Measurements from ENCODE around the gene TTR. TPM values are rescaled to one million over a fixed set of nuclear protein-coding genes. Genes with fewer than 3 reads are reported as not detected.

The TTR gene
- total RNA-seq (0.27 TPM), polyA plus RNA-seq (ENCODE audit: insufficient read depth in 1 of 8, insufficient read length in 8 of 8, low replicate concordance in 1 of 8) (10 to 100 TPM in 2 of 8 donors, 1 to 10 TPM in 1, under 1 TPM in 3, not detected in 2; 0.24 to 15.8 (median 4.1) TPM)
- long read RNA-seq, donor 1 = 0 reads
- long read RNA-seq, donor 2 = 0 reads
- long read RNA-seq, donor 3 = 0 reads
- long read RNA-seq, donor 4, partial matches to known transcripts = 0 of 1 reads
- long read RNA-seq, donor 4, other reads (novel, unspliced or antisense) = 0 of 1 reads
- long read RNA-seq, donor 5 = 0 reads
- long read RNA-seq, donor 6, transcript TTR-201 (4 exons, 957 nt) = major isoform, 7 of 8 reads
- long read RNA-seq, donor 6, partial matches to known transcripts = 0 of 8 reads
- long read RNA-seq, donor 6, other reads (novel, unspliced or antisense) = 0 of 8 reads
- long read RNA-seq, donor 7 = 0 reads
- long read RNA-seq, donor 8 = 0 reads
- long read RNA-seq, donor 9, transcript TTR-201 (4 exons, 957 nt) = major isoform, 7 of 13 reads
- long read RNA-seq, donor 9, partial matches to known transcripts = 5 of 13 reads
- long read RNA-seq, donor 9, other reads (novel, unspliced or antisense) = 0 of 13 reads
- long read RNA-seq, donor 10 = 0 reads
- long read RNA-seq, donor 11, partial matches to known transcripts = 0 of 3 reads
- long read RNA-seq, donor 11, other reads (novel, unspliced or antisense) = 0 of 3 reads

DNA sequence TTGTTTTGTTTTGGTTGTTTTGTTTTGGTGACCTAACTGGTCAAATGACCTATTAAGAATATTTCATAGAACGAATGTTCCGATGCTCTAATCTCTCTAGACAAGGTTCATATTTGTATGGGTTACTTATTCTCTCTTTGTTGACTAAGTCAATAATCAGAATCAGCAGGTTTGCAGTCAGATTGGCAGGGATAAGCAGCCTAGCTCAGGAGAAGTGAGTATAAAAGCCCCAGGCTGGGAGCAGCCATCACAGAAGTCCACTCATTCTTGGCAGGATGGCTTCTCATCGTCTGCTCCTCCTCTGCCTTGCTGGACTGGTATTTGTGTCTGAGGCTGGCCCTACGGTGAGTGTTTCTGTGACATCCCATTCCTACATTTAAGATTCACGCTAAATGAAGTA, at the start of gene TTR:
TTR (plus strand) TSS at position 250 of the 400 bp plus-strand sequence; CDS start at position 276, 26 bp downstream.
- Histone ChIP-seq H3K9me3 (replicated peaks; ENCODE audit: control insufficient read depth, low read depth, low read length) (no peaks in the 10 kb centered on the region), H3K27me3 (ENCODE audit: control insufficient read depth, insufficient read depth, low read length) (no peaks in the 10 kb centered on the region), H3K27ac (ENCODE audit: low read length) (no peak within 1 kb of the TSS), H3K4me1 (ENCODE audit: control insufficient read depth, insufficient read depth, low read length) (no peaks in the 10 kb centered on the region), H3K4me3 (ENCODE audit: low read length) (no peak within 1 kb of the TSS), H3K36me3 (ENCODE audit: control insufficient read depth, insufficient read depth, low read length) (no peaks in the 10 kb centered on the region)
- WGBS (ENCODE audit: insufficient coverage) = 60% methylated on average over 1 of the region's 5 CpGs
- DNase-seq = no peak

- no peak overlapping the region for H3K27ac ChIP-seq (ENCODE audit: low read length)
- H3K36me3 ChIP-seq (ENCODE audit: control insufficient read depth, insufficient read depth, low read length) = no peaks in the 10 kb centered on the region
- H3K9me3 ChIP-seq (replicated peaks; ENCODE audit: control insufficient read depth, low read depth, low read length) = no peaks in the 10 kb centered on the region
- no peak for DNase-seq
- H3K4me3 ChIP-seq (ENCODE audit: low read length) = no peak overlapping the region
- no peaks in the 10 kb centered on the region for H3K4me1 ChIP-seq (ENCODE audit: control insufficient read depth, insufficient read depth, low read length)
- H3K27me3 ChIP-seq (ENCODE audit: control insufficient read depth, insufficient read depth, low read length) = no peaks in the 10 kb centered on the region
- WGBS (ENCODE audit: insufficient coverage) = 53% methylated on average over 2 of the region's 2 CpGs
Observed at GRCh38 chr18:31546476-31546875, 45.2 kb upstream of the TTR start.

DNA sequence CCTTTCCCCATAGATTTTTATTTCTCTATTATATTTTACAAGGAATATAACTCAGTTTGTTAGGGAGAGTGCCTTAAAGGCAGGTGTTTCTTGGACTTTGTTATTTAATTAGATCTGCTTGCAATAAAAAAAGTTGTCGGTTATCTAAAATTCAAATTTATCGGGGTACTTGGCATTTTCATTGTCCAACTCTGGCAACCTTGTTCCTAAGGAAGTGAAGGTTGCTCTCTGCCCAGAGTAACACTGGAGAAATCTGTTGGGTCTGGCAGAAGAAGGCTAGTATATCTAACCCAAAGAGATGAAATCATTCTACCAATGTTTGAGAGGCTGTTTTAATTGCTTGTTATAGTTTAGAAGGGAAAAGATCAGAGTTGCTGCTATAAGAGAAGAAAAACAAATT, 42.8 kb upstream of the TTR start:
- no peaks in the 10 kb centered on the region for H3K4me1 ChIP-seq (ENCODE audit: control insufficient read depth, insufficient read depth, low read length)
- no peak for DNase-seq
- no peaks in the 10 kb centered on the region for H3K9me3 ChIP-seq (replicated peaks; ENCODE audit: control insufficient read depth, low read depth, low read length)
- no peaks in the 10 kb centered on the region for H3K36me3 ChIP-seq (ENCODE audit: control insufficient read depth, insufficient read depth, low read length)
- no peak overlapping the region for H3K27ac ChIP-seq (ENCODE audit: low read length)
- H3K4me3 ChIP-seq (ENCODE audit: low read length) = no peak overlapping the region
- WGBS (ENCODE audit: insufficient coverage) = 100% methylated on average over 2 of the region's 2 CpGs
- no peaks in the 10 kb centered on the region for H3K27me3 ChIP-seq (ENCODE audit: control insufficient read depth, insufficient read depth, low read length)

DNA sequence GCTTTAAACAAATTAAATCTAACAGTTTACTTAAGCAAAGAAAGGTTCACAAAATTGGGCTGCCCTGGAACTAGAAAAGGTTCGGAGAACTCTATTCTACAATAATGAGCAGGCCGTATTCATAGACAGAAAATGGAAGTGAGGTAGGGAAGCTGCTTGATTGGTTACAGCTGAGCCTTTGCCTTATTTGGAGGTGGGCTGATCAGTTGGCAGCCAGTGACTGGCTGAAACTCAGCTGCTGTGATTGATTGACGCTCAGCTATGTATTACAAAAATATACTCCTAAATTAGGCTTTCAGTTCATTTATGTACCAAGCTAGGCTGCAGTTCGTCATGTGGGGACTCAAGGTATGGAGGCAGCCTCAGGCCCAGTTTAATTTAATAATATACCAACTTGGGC, 42.3 kb upstream of the TTR start:
- no peaks in the 10 kb centered on the region for H3K9me3 ChIP-seq (replicated peaks; ENCODE audit: control insufficient read depth, low read depth, low read length)
- no peaks in the 10 kb centered on the region for H3K36me3 ChIP-seq (ENCODE audit: control insufficient read depth, insufficient read depth, low read length)
- no peaks in the 10 kb centered on the region for H3K27me3 ChIP-seq (ENCODE audit: control insufficient read depth, insufficient read depth, low read length)
- DNase-seq = no peak
- H3K4me3 ChIP-seq (ENCODE audit: low read length) = no peak overlapping the region
- H3K4me1 ChIP-seq (ENCODE audit: control insufficient read depth, insufficient read depth, low read length) = no peaks in the 10 kb centered on the region
- no peak overlapping the region for H3K27ac ChIP-seq (ENCODE audit: low read length)
- 80% methylated on average over 1 of the region's 4 CpGs for WGBS (ENCODE audit: insufficient coverage)

- H3K27ac ChIP-seq (ENCODE audit: low read length) = no peak overlapping the region
- DNase-seq = no peak
- no peaks in the 10 kb centered on the region for H3K9me3 ChIP-seq (replicated peaks; ENCODE audit: control insufficient read depth, low read depth, low read length)
- 100% methylated on average over 2 of the region's 3 CpGs for WGBS (ENCODE audit: insufficient coverage)
- H3K4me1 ChIP-seq (ENCODE audit: control insufficient read depth, insufficient read depth, low read length) = no peaks in the 10 kb centered on the region
- no peaks in the 10 kb centered on the region for H3K27me3 ChIP-seq (ENCODE audit: control insufficient read depth, insufficient read depth, low read length)
- H3K4me3 ChIP-seq (ENCODE audit: low read length) = no peak overlapping the region
- H3K36me3 ChIP-seq (ENCODE audit: control insufficient read depth, insufficient read depth, low read length) = no peaks in the 10 kb centered on the region
Observed at GRCh38 chr18:31551883-31552282, 39.8 kb upstream of the TTR start.

- Histone ChIP-seq H3K27ac (ENCODE audit: low read length) (no peak overlapping the region), H3K4me1 (ENCODE audit: control insufficient read depth, insufficient read depth, low read length) (no peaks in the 10 kb centered on the region), H3K36me3 (ENCODE audit: control insufficient read depth, insufficient read depth, low read length) (no peaks in the 10 kb centered on the region), H3K27me3 (ENCODE audit: control insufficient read depth, insufficient read depth, low read length) (no peaks in the 10 kb centered on the region), H3K4me3 (ENCODE audit: low read length) (no peak overlapping the region), H3K9me3 (replicated peaks; ENCODE audit: control insufficient read depth, low read depth, low read length) (no peaks in the 10 kb centered on the region)
- DNase-seq = no peak
- WGBS (ENCODE audit: insufficient coverage) = 45% methylated on average over 3 of the region's 6 CpGs
Observed at GRCh38 chr18:31553800-31554199, 37.9 kb upstream of the TTR start.

DNA sequence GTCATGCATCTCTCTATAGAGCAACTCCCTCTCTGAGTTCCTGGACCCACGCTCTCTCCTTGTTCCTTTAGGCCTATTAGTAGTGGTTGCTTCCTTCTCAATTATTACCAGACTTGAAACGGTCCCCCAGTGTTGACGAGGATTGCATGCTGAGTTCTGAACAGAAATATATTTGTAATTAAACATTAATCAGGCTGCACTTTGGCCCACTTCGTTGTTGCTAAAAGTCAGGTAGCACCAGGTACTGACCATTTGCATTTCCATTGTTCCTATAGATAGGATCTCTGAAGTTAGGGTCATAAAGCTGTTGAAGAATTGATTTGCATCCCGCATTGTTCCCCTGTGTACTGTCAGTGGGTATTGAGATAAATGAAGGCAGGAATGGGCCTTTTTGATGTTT, 36.9 kb upstream of the TTR start:
- Histone ChIP-seq H3K4me3 (ENCODE audit: low read length) (no peak overlapping the region), H3K27me3 (ENCODE audit: control insufficient read depth, insufficient read depth, low read length) (no peaks in the 10 kb centered on the region), H3K9me3 (replicated peaks; ENCODE audit: control insufficient read depth, low read depth, low read length) (no peaks in the 10 kb centered on the region), H3K4me1 (ENCODE audit: control insufficient read depth, insufficient read depth, low read length) (no peaks in the 10 kb centered on the region), H3K36me3 (ENCODE audit: control insufficient read depth, insufficient read depth, low read length) (no peaks in the 10 kb centered on the region), H3K27ac (ENCODE audit: low read length) (no peak overlapping the region)
- no CpG with 5 or more reads among the region's 5 CpGs for WGBS (ENCODE audit: insufficient coverage)
- DNase-seq = no peak

GRCh38 chr18:31555971-31556747, 35.5 kb upstream of the TTR start:
- no peaks in the 10 kb centered on the region for H3K9me3 ChIP-seq (replicated peaks; ENCODE audit: control insufficient read depth, low read depth, low read length)
- H3K36me3 ChIP-seq (ENCODE audit: control insufficient read depth, insufficient read depth, low read length) = no peaks in the 10 kb centered on the region
- 20% methylated on average over 1 of the region's 7 CpGs for WGBS (ENCODE audit: insufficient coverage)
- DNase-seq = peak; percentile 80
- H3K4me1 ChIP-seq (ENCODE audit: control insufficient read depth, insufficient read depth, low read length) = no peaks in the 10 kb centered on the region
- H3K4me3 ChIP-seq (ENCODE audit: low read length) = no peak overlapping the region
- H3K27me3 ChIP-seq (ENCODE audit: control insufficient read depth, insufficient read depth, low read length) = no peaks in the 10 kb centered on the region
- no peak overlapping the region for H3K27ac ChIP-seq (ENCODE audit: low read length)

- no CpG with 5 or more reads among the region's 3 CpGs for WGBS (ENCODE audit: insufficient coverage)
- no peaks in the 10 kb centered on the region for H3K9me3 ChIP-seq (replicated peaks; ENCODE audit: control insufficient read depth, low read depth, low read length)
- no peaks in the 10 kb centered on the region for H3K36me3 ChIP-seq (ENCODE audit: control insufficient read depth, insufficient read depth, low read length)
- no peak overlapping the region for H3K27ac ChIP-seq (ENCODE audit: low read length)
- H3K4me1 ChIP-seq (ENCODE audit: control insufficient read depth, insufficient read depth, low read length) = no peaks in the 10 kb centered on the region
- H3K4me3 ChIP-seq (ENCODE audit: low read length) = no peak overlapping the region
- no peaks in the 10 kb centered on the region for H3K27me3 ChIP-seq (ENCODE audit: control insufficient read depth, insufficient read depth, low read length)
- no peak for DNase-seq
Observed at GRCh38 chr18:31557446-31557845, 34.2 kb upstream of the TTR start.

- no peak overlapping the region for H3K4me3 ChIP-seq (ENCODE audit: low read length)
- no peaks in the 10 kb centered on the region for H3K27me3 ChIP-seq (ENCODE audit: control insufficient read depth, insufficient read depth, low read length)
- no peaks in the 10 kb centered on the region for H3K9me3 ChIP-seq (replicated peaks; ENCODE audit: control insufficient read depth, low read depth, low read length)
- H3K36me3 ChIP-seq (ENCODE audit: control insufficient read depth, insufficient read depth, low read length) = no peaks in the 10 kb centered on the region
- DNase-seq = no peak
- 73% methylated on average over 6 of the region's 9 CpGs for WGBS (ENCODE audit: insufficient coverage)
- H3K4me1 ChIP-seq (ENCODE audit: control insufficient read depth, insufficient read depth, low read length) = no peaks in the 10 kb centered on the region
- H3K27ac ChIP-seq (ENCODE audit: low read length) = no peak overlapping the region
Observed at GRCh38 chr18:31558567-31558966, 33.1 kb upstream of the TTR start.

Data from muscle of leg (tissue), 16 donors.